ENCODE results near the gene POLE2. TPM values are rescaled to one million over a fixed set of nuclear protein-coding genes. Genes with fewer than 3 reads are reported as not detected.

POLE2 gene
- total and polyA plus RNA-seq, 2 of the 13 experiments (the other 11 are each of a cell fraction or from before 2014, with no cell fraction given) = 16.6 to 37.0 TPM

- TF ChIP-seq ZBTB40 (IDR thresholded peaks at IDR 0.05) = no peak
- peak; percentile 76 for TF ChIP-seq ZBTB40 (CRISPR knock-in tag; IDR thresholded peaks at IDR 0.05)
- TF ChIP-seq NFYC (CRISPR knock-in tag; IDR thresholded peaks at IDR 0.05) = no peak
- 0 out of 2 replicates have a peak, but pooled peaks have one; percentile 63 for TF ChIP-seq ZNF747 (CRISPR knock-in tag; IDR thresholded peaks at IDR 0.05; ENCODE audit: borderline replicate concordance)
- TF ChIP-seq ISL2 (CRISPR knock-in tag; IDR thresholded peaks at IDR 0.05) = no peak; the same call in 1 of the 2 replicates
- TF ChIP-seq SIX1 (CRISPR knock-in tag; IDR thresholded peaks at IDR 0.05; ENCODE audit: borderline replicate concordance) = no peak
- TF ChIP-seq ZNF326 (CRISPR knock-in tag; IDR thresholded peaks at IDR 0.05; ENCODE audit: borderline replicate concordance) = no peak
- TF ChIP-seq ZNF674 (CRISPR knock-in tag; IDR thresholded peaks at IDR 0.05; ENCODE audit: low read depth) = no peak
- TF ChIP-seq BRCA1 (CRISPR knock-in tag; IDR thresholded peaks at IDR 0.05) = peak; percentile 76; the same call in 1 of the 2 replicates
- peak; percentile 77; the same call in 1 of the 2 replicates for TF ChIP-seq ZNF451 (CRISPR knock-in tag; IDR thresholded peaks at IDR 0.05)
- TF ChIP-seq JUN (CRISPR knock-in tag; IDR thresholded peaks at IDR 0.05) = 0 out of 2 replicates have a peak, but pooled peaks have one; percentile 46
- TF ChIP-seq PITX1 (CRISPR knock-in tag; IDR thresholded peaks at IDR 0.05) = peak; percentile 69; the same call in 1 of the 2 replicates
- TF ChIP-seq ATF5 (CRISPR knock-in tag; IDR thresholded peaks at IDR 0.05; ENCODE audit: low read depth) = peak; percentile 86; the same call in 1 of the 2 replicates
- peak; percentile 88; the same call in 1 of the 2 replicates for TF ChIP-seq THAP8 (CRISPR knock-in tag; IDR thresholded peaks at IDR 0.05; ENCODE audit: borderline replicate concordance)
- no peak for TF ChIP-seq NONO (IDR thresholded peaks at IDR 0.05)
- TF ChIP-seq NONO (CRISPR knock-in tag; conservative IDR thresholded peaks at IDR 0.05) = peak; percentile 79; the same call in 1 of the 2 replicates
- no peak for TF ChIP-seq NFIC (IDR thresholded peaks at IDR 0.05; ENCODE audit: low read length)
- TF ChIP-seq ZSCAN12 (CRISPR knock-in tag; IDR thresholded peaks at IDR 0.05) = 0 out of 2 replicates have a peak, but pooled peaks have one; percentile 37
- no peak for TF ChIP-seq MAFK (conservative IDR thresholded peaks at IDR 0.05 in 1 of 2, IDR thresholded peaks at IDR 0.05 in 1 of 2; ENCODE audit: low read length in 2 of 2)
- TF ChIP-seq MXI1 (IDR thresholded peaks at IDR 0.05; ENCODE audit: borderline replicate concordance, low read depth, low read length) = peak; percentile 20; the same call in 1 of the 3 replicates
These were observed at the start of gene POLE2 (continued) for GRCh38 chr14:49687942-49688700.
